Fibroblast of skin of abdomen (primary cell): ENCODE data around the gene RBM10.
A peak's percentile ranks its signal among the peaks of the same experiment; 100 is the strongest.

Experiments
- DNase-seq: peaks from one replicate; pipeline ENCODE4 v3.0.0-alpha.2; 2013

The RBM10 gene

DNA sequence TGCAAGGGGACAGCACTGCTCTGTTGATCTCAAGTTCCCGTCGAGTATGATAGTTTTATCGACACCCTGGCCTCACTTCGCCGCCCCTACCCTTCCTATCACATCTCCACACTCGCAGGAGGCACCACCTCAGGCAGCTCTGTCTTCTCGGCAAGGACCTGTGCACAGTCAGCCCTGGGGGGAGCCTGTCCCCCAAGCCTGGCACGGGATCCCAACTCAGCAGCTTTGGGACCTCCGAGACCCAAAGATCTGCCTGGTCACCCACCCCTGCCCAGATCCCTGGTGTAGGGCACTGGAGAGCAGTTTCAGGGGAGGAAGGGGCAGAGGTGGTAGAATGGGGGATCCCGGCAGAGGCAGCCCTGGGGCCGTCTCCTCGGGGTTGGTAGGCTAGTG, 30.6 kb downstream of the RBM10 start:
- no peak for DNase-seq

DNA sequence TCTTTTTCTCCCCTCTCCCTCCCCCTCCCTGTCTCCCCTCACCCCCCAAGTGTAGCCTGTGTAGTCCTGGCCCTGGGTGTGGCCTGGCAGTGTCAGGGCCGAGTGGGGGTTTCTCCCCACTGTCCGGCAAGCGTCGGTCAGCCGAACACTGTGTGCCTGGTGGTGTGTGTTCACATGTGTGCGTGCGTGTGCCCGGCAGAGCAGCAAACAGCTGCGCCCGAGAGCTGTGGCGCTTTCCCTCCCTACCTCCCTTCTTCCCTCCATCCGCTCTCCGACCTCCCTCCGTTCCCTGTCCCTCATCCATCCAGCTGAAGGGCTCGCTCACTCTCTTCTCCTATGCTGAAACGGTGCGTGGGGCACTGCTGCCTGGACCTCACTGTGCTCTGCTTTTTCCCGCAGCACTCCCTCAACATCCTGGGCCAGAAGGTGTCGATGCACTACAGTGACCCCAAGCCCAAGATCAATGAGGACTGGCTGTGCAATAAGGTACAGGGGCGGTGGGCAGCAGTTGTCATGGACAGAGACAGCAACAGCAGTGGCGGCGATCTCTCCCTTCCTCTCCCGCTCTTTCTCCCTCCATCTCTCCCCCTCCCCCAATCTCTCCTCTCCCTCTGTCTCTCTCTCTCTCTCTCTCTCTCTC, 31.2 kb downstream of the RBM10 start:
- no peak for DNase-seq

DNA sequence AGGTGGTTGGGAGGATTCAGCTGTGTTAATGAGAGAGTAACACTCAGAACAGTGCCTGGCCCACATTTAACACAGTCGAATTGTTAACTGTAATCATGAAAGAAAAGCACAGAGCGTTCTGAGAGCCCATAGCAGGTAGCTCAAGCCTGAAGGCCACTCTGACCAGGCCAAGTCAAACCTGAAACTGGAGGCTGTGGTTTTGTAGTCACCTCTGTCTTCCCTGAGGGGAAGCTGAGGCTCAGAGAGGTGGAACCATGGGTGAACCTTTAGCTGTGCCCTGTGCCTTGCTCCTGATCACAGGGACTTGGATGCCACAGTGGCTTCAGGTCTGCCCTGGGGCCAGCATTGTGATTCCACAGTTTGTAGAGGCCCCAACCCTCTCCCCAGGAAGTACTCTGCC, 32.1 kb downstream of the RBM10 start:
- DNase-seq = no peak

DNA sequence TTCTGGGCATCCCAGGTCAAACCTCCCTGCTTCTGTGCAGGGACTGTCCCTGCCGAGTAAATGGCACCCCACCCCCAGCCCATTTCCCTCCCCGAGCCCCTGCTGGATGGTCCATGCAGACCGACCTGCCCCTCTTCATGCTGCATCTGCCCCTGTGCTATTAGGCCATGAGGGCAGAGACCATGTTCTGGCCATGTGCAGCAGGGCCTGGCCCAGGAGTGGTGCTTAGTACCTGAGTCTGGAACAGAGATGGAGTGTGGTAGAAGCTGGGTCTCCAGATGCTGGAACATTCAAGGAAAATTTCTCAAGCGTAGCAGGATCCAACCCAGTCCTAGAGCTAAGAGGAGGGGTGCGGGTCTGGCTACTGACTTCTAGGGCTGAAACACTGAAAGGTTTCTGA, 33.3 kb downstream of the RBM10 start:
- DNase-seq = no peak

DNA sequence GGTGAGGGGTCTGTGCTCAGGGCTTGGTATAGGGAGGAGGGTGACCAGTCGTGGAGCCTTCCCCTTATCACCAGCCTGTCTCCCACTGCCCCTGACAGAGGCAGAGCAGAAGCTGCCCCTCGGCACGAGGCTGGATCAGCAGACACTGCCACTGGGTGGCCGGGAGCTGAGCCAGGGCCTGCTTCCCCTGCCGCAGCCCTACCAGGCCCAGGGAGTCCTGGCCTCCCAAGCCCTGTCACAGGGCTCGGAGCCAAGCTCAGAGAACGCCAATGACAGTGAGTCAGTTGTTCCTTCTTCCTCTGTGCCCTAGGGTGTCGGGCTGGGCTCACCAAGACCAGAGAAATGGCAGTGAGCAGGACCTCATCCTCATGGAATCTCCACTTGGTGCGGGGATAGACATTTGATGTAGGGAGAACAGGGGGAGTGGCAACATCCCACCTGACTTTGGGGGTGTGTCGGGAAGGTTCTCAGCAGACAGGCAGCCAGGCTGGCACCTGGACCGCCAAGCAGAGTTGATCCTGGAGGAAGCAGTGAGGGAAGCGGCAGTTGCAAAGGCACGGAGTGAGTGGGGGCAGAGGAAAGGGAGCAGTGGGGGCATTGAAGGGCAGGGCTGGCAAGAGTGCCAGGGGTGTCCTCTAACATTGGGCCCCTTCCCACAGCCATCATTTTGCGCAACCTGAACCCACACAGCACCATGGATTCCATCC, 34.4 kb downstream of the RBM10 start:
- no peak for DNase-seq

DNA sequence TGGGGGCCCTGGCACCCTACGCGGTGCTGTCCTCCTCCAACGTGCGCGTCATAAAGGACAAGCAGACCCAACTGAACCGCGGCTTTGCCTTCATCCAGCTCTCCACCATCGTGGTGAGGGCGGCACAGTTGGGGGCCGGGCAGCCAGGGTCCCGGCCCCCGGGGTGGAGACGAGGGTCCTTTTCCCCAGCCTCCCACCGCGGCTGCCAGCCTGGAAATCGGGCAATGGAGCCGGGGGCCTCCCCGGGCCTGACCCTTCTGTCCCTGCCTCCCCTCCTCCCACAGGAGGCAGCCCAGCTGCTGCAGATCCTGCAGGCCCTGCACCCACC, 34.9 kb downstream of the RBM10 start:
- DNase-seq = no peak

DNA sequence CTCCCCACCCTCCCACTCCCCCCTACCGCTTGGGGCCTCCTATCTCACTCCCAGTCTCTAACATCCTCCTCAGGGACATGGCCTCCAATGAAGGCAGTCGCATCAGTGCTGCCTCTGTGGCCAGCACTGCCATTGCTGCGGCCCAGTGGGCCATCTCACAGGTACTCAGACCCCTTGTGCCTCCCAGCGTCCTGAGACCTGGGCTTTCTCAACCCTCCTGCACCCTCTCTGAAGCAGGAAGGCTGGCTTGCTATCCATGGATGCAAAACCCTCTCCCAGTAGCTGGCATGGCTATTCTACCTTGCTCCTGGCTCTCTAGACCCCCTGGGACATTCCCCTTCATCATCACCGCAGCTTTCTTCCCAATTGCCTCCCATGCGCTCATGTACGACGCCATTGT, 35.3 kb downstream of the RBM10 start:
- DNase-seq = no peak

DNA sequence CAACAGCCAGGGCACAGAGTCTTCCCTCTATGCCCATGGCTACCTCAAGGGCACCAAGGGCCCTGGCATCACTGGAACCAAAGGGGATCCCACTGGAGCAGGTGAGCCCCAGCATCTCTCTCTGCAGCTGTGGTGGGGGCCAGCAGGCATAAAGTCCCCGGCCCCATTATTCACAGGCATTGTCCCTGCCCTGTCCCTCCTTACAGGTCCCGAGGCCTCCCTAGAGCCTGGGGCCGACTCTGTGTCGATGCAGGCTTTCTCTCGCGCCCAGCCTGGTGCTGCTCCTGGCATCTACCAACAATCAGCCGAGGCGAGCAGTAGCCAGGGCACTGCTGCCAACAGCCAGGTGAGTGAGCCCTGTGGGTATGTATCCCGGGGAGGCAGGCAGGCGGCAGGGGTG, 36.3 kb downstream of the RBM10 start:
- no peak for DNase-seq

DNA sequence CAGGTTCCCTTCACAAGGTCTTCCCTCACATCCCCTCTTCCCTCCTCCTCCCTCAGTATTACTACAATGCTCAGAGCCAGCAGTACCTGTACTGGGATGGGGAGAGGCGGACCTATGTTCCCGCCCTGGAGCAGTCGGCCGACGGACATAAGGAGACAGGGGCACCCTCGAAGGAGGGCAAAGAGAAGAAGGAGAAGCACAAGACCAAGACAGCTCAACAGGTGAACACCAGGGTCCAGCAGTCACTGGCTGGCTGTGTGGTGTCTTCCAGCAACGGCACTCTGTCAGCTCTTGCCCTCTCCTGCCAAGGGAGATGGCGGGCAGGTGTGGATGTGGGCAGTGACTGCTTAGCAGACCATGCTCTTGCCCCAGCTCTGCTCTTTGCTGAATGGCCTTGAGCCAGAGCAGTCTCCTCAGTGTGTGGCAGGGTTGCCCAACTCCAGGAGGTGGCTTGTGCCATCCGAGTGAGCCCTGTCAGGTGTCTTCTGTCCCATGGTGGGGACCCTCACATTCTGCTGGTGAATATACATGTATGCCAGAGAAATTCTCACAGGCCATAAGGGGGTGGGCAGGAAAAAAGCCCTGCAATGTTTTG, 37.2 kb downstream of the RBM10 start:
- no peak for DNase-seq

DNA sequence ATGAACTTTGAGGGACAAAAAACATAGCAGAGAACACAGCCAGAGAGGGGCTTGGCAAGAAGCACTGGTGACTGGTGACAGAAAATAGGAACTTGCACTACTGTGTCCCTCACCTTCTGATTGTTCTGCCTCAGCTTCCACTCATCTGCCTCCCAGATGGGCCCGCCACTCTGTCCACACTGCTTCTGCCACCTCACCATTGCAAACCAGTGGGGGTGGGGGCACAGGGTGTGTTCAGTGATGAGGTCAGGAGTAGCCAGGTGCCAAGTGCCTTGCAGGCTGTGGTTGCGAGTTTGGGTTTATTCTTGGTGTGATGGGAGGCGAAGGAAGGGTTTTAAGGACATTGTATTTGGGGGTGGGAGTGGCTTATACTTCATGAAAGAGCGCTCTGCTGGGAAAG, 39.5 kb downstream of the RBM10 start:
- no peak for DNase-seq

DNA sequence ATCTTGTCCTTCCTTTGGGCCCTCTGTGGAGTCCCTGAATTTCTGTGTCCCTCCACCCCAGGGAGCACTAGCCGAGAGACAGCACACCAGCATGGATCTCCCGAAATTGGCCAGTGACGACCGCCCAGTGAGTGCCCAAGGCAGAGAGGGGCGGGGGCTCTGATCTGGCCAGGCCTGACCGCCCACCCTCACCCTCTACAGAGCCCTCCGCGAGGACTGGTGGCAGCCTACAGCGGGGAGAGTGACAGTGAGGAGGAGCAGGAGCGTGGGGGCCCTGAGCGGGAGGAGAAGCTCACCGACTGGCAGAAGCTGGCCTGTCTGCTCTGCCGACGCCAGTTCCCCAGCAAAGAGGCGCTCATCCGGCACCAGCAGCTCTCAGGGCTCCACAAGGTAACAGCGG, 40.2 kb downstream of the RBM10 start:
- no peak for DNase-seq

DNA sequence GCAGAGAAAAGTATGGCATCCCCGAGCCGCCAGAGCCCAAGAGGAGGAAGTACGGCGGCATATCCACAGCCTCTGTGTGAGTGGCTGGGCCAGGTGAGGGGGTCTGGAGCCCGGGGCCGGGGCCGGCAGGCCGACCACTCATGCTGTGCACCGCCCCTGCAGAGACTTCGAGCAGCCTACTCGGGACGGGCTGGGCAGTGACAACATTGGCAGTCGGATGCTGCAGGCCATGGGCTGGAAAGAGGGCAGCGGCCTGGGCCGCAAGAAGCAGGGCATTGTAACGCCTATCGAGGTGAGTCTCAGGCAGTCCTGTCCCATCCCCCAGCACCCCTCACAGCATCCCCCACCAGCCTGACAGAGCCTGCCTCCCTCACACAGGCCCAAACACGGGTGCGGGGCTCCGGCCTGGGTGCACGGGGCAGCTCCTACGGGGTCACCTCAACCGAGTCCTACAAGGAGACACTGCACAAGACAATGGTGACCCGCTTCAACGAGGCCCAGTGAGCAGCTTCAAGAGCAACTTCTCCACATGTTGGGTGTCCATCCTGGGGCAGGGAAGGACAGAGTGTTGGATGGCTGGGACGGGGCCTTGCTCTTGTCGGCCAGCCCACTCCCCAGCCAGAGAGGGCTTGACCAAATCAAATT, 41.2 kb downstream of the RBM10 start:
- DNase-seq = no peak

DNA sequence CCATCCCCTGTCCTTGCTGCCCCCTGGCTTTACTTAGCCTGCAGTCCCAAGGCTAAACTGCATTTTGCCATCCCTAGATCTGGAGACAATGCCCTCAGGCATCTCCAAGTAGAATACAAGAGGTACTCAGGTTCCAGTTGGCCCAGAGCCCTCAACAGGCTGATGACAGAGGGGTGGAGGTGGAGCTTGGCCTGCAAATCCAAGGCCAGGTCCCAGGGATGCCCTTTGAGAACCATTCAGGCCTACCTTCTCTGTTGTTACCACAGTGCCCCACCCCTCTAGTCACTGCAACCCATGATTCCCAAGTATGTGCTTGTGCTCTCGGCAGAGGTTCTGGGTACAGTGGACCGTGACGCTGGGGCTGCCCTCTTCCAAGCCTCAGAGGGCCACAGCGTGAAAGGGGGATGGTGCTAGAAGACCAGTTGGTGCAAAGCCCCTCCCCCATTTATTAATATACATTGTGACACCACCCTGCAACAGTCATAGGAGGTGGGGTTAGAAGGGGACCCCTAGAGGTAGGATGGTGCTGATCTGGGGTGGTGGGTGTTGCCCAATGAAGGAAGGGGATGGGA, 42.2 kb downstream of the RBM10 start:
- no peak for DNase-seq

DNA sequence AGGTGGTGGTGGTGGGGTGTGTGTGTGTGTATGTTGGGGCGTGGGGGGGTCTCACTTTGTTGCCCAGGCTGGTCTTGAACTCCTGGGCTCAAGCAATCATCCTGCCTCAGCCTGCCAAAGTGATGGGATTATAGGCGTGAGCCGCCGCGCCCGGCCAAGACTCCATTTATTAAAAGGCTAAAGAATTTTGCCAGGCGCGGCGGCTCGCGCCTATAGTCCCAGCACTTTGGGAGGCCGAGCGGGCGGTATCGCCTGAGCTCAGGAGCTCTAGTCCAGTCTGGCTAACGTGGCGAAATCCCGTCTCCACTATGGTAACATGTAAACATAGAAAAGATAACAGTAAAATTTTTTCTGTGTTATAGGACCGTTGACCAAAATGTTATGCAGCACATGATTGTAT, 44.9 kb downstream of the RBM10 start:
- no peak for DNase-seq

DNA sequence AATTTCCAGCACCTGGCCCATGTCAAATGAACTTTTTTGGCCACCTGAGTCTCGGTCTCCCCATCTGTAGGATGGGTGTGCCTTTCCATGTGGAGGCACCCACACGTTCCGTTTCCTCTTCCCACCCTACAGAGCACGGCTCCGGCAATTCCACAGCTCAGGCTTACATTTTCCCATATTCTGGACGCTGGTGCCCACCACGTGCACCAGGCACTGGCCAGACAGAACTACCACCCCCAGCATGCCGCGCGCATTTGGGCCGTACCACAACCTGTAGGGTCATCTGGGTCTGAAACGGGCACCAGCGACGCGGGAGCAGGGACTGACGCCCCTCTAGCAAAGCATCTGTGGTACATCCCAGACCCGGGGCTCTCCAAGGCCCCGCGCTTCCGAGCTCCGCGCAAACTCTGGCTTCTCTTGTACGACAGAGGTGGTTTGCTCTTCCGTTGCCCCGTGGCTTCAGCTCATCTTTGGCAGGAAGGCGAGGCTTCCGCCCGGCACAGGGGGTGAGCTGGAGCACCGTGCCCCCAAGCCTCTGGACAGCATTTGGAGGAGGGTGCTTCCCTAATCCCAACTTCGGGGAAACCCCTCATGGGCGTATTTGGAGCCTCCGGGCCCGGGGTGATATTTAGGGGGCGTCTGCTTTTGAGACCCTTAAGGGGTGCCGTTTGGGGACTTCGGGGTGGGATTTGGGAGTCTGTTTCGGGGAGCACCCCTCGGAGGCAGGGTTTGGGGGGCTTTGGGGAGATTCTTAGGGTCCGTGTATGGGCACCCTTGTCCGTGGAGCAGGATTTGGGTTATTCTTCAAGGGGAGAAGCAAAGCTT, 45.6 kb downstream of the RBM10 start:
- DNase-seq = peak; percentile 94

DNA sequence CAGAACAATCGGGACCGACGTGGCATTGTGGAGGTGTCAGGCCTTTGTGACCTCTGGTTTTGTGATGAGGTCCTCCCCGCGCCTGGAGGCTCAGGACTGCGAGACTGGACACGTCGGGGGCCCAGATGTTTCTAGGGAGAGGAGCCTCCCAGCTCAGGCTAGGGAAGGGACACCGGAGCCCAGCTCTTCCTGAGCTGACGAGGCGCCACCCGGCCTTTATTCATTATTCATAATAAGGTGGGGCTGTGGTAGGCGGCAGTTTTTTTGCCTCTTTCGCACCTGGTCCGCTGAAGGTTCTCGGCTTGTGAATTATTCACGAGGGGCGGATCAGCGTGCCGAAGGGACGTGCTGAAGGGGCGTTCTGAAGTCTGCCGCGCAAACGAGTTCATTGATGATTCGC, 46.3 kb downstream of the RBM10 start:
- no peak for DNase-seq

DNA sequence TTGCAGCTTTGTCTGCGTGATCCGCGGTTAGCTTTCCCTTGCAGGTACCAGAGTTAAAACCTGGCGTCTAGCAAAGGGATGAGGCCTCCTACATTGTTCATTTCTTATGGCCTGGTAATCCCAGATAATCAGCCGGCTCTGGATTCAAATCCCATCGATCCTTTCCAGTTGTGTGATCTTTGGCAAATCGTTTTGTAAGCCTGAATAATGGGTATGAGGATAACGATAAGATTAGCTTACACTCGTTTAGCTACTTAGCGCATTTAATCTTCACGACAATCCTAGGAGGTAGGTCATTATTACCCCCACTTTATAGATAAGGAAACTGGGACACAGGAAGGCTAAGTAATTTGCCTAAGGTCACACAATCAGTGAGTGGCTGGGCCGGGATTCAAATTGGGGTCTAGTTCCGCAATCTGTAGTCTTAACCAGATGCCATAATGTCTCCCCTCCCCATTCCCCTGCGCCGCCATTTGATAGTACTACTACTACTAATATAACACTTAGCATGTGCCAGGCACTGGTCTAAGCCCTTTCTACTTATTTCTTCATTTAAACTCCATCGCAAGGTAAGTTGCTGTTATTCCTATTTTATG, 46.9 kb downstream of the RBM10 start:
- no peak for DNase-seq

DNA sequence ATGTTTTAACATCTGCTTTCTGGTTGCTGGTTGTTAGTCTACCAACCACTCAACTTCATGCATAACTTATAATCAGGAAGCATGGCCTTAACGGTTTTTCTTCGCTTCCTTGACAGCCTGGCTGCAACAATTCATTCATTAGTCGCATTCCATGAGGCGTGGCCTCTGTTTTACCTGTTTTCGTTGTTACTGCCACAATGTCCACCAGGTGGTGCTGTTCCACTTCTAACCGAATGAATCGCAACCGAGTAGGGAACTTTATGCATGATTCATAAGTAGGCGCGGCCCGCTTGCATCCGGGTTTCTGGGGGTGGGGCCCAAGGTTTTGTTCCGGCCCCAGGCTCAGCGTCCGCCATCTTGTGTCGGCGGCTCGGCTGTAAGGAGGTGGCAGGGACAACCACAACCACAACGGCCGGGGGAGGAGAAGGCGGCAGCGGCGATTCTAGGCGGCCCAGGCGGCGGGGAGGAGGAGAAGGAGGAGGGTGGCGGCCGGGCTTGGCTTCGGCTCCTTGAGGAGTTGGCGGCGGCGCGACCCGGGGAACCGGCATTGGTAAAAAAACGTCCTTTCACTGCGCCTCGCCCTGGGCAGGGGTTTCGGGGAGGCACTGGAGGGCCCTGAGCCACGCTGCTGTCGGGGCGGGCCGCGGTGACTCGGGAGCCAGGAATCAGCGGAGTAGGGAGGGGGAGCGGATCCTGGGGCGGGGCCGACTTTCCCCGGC, 48.6 kb downstream of the RBM10 start, which contains the start of gene UBA1:
TSS of gene UBA1 (plus strand) at position 355 of the 719 bp plus-strand sequence. CDS start 4,974 bp downstream, outside the sequence.
- DNase-seq = peak; percentile 91

DNA sequence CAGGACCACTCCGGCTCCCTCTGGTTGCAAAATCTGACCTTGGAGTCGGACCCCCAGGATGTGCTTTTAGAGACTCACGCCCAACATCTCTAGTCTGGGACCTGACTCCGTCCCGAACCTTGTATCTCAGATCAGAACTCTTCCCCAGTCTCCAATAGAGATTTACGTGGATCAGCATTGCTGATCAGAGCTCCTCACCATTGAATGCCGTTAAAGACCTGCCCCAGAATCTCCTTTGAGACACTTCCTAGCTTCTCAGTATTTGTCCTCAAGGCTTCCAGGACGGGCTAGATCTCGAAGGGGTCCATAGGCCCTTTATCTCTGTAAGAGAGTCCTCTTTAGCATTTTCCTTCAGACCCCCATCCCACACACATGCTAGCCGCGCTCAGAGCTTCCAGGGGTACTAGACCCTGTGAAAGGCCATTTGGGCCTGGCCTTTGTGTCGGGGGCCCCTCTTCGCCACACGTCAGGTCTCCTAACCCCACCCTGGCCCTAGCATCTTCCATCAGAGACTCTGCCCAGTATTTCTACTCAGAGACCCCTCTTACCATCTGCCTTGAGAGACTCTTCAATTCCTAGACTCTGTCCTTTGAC, 49.3 kb downstream of the RBM10 start:
- no peak for DNase-seq

DNA sequence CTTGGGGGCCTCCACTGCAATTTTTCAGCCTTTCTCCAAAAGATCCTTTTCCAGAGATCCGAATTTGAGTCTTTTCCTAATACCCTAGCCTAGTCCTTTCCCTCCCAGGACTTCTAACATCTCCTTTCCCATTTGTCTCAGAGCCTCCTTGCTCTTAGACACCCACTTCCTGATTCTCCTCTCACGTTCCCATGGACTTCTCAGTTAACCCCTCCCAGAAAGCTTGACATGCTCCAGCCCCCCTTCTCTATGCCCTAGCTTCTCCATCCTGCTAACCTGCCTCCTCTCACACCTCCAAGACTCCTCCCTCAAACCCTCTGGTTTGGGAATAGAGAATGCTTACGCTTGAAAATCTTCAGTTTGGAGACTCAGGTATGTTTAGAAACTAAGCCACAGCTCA, 51.1 kb downstream of the RBM10 start:
- DNase-seq = no peak

DNA sequence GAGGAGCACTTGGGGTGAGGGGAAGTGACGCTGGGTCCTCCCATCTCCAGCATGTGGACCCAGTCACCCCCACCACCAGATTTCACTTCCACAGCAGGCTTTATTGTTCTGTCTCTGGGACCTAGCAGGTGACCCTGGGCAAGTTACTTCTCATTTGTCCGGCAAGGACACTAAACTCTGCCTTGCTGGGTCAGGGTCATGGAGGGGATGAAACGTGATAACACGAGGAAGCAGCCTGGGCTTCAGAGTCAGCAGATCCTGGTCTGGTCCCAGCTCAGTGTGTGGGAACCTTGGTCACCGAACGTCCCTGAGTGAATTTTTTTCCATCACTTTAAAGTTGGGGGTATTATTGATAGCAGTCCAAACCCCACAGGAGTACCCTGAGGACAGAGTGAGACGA, 52.5 kb downstream of the RBM10 start:
- no peak for DNase-seq
